GM20431 (cell line): ENCODE measurements around the gene GPR62.

Experiments
- in situ Hi-C: fragments of 300-500 bp; cut with MseI, MboI; formaldehyde crosslinking; loops from one replicate; pipeline ENCODE4 v1.15.0; 2020; ENCODE audit warnings: low sequenced_read_pairs; ENCODE audit not compliant: unreplicated experiment

Gene GPR62

DNA sequence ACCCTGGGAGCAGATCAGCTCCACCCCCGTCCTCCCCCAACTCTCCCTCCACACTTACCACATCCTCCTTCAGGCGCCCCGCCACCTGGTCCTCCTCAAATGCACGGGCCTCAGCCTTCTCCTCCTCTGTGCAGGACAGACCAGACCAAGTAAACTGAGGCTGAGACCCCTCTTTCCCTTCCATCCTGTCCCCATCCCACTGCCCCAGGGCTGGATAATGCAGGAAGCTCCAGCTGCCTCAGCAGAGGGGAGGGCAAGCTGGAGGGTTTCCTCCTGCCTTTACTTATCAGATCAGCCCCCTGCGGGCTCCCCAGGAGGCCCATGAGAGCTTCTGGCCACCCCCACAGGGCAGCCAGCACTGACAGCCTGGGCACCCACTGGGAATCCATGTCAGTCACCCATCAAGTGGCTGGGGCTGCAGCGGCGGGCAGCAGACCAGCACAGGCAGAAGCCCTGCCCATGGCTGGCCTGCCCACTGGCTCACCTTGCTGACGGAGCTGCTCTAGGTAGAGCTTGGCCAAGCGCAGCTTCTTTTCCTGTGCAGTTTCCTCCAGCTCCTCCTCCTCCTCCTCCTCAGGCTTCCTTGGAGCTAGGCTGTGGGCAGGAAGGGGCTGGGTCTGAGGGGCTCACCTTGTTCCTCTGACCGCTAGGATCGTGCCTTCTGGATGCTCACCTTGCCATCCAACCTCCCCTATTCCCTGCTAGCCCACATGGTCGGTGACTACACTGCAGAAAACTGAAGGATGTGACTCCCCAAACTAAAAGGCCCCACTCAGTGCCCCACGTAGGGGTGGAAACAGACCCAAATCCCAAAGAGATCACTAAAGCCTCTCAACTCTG, 17.4 kb upstream of the GPR62 start:
- in situ Hi-C loops, result no loop called here

- in situ Hi-C loops, result no loop called here
Measured at GRCh38 chr3:51938780-51939425, 16.3 kb upstream of the GPR62 start.

- in situ Hi-C loops, result no loop called here
Measured at GRCh38 chr3:51940648-51941462, 14.3 kb upstream of the GPR62 start.

- in situ Hi-C loops, result no loop called here
Measured at GRCh38 chr3:51941463-51941797, 13.8 kb upstream of the GPR62 start.

DNA sequence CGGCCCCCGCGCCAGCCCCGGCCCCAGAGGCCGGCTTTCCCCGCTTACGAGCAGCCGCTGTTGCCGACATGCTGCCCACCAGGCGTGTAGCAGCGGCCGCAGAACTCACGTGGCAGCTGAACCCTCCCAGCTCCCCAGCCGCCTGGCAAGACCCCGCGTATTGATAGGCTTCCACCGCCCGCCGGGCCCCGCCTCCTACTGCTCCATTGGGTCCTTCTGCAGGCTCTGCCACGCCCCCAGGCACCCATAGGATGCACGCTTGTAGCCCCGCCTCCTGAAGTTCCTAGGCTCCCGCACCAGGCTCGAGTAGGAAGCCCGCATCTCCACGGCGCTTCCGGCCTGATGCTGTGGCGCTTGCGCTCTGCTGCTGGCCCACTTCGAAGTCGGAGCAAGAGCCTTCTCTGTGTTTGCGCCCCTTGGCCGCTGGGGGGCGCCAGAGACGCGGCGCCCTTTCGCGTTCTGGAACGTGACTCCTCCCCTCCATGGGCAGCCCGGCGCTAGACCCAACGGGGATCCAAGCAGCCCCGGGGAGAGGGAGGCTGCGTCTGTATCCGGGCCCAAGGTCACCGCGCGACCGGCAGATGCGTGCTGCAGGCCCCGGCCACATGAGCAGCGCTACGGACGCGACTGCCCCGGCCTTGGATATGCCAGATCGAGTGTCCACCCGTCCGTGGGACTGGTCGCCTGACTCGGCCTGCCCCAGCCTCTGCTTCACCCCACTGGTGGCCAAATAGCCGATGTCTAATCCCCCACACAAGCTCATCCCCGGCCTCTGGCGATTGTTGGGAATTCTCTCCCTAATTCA, 13.2 kb upstream of the GPR62 start, which contains the start of the genes PARP3 and RRP9:
TSS of gene PARP3 (plus strand) at position 566 of the 805 bp plus-strand sequence. CDS start 993 bp downstream, outside the sequence.
TSS of gene RRP9 (minus strand) at position 107 of the 805 bp plus-strand sequence. CDS start at position 70, 37 bp downstream.
- in situ Hi-C loops, result no loop called here

DNA sequence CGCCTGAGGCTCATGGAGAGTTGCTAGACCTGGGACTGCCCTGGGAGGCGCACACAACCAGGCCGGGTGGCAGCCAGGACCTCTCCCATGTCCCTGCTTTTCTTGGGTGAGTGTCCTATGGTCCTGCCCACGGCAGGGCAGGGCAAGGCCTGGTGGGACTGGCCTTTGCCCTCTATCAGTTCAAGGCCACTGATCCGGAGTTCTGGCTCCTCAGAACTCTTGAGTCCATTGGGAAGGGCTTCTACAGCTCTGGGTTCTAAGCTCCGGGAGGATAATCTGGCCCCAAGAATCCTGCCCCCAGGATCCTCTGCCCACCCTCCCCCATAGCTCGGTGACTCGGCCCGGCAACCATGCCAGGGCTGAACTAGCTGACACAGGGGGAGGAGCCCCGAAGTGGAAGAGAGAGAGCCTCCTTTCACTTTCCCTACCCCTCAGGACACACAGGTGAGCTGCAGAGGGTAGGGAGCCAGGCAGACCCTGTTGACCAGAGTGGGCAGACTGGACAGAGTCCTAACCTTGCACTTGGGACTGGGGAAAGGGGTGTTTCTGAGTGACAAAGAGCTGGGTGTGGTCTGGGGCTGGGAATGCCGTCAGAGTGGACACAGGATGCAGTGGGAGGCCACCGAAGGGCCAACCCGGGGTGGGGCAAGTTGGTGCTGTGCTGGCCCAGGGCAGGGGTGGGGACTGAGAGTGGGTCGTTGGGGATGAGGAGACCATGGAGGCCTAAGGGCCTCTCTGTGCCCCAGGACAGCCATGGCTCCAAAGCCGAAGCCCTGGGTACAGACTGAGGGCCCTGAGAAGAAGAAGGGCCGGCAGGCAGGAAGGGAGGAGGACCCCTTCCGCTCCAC, 12.4 kb upstream of the GPR62 start:
- in situ Hi-C loops, result no loop called here

- in situ Hi-C loops, result no loop called here
Measured at GRCh38 chr3:51943451-51944391, 11.5 kb upstream of the GPR62 start.

GRCh38 chr3:51944451-51945021, 10.6 kb upstream of the GPR62 start:
- in situ Hi-C loops, result no loop called here

GRCh38 chr3:51945031-51945840, 9.9 kb upstream of the GPR62 start:
- in situ Hi-C loops, result no loop called here

DNA sequence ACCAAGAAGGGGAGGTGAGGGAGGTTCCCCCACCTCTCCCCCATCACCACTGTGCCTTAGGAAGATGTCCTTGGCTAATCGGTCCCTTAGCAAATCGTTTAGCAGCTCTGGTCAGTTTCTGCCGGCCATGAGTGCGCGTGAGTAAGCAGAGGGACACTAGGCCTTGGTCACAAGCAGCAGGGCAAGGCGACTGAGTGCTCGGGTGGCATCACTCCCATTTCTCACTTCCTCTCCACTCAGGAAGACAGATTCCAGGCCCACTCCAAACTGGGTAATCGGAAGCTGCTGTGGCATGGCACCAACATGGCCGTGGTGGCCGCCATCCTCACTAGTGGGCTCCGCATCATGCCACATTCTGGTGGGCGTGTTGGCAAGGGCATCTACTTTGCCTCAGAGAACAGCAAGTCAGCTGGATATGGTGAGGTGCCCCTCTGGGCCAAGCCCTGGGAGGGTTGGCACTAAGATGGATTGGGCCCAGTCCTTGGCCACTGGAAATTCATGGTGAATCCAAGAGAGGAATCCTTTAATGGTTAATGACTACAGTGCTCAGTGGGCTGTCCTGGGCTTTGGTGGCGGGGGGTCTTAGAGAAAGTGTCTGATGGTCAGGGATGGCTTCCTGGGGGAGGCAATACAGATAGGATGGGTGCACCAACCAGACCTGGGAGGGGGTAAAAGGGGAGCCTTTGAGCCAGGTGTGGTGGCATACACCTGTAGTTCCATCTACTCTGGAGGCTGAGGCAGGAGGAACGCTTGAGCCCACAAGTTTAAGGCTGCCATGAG, 9.1 kb upstream of the GPR62 start:
- in situ Hi-C loops, result no loop called here

DNA sequence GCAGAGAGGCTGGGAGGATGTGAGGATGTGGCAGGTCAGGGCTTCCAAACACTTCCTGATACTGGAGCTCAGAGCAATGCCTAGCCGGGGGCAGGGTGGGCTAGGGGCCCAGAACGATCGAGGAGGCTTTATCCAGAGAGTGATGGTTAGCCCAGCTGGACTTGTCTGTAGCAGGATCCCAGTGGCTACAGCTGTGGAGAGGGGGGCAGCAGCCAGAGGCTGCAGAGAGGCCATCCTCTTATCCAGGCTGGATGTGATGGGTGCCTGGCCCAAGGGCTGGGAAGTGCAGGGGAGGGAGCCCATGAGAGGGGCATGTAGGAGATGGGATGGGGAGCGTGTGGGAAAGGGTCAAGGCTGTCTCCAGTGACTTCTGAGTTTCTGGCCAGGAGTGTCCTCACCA, 8.4 kb upstream of the GPR62 start:
- in situ Hi-C loops, result no loop called here

- in situ Hi-C loops, result no loop called here
Measured at GRCh38 chr3:51947215-51947900, 7.8 kb upstream of the GPR62 start.

- in situ Hi-C loops, result no loop called here
Measured at GRCh38 chr3:51948016-51948580, 7.1 kb upstream of the GPR62 start.

GRCh38 chr3:51949121-51949520, 6.1 kb upstream of the GPR62 start:
- in situ Hi-C loops, result no loop called here

DNA sequence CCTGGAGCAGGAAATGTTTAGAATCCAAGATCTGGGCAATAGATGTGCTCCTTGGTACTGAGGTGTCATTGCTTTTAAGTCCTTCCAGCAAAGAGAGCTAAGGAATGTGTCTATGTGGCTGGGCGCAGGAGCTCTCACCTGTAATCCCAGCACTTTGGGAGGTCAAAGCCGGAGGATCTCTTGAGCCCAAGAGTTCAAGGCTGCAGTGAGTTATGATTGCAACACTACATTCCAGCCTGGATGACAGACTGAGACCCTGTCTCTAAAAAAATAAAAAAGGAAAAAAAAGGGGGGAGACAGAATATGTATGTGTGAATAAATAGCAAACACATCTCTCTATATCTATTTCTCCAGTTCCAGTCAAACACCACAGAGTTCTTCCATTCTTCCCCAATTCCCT, 4.3 kb upstream of the GPR62 start:
- in situ Hi-C loops, result no loop called here
